ENCODE measurements around the gene PLCL2.

The PLCL2 gene

GRCh38 chr3:16918683-16919025 is 33.9 kb downstream of the PLCL2 start:
- Histone ChIP-seq H3K79me2 (ENCODE audit: control insufficient read depth, insufficient read depth, low read length, unreplicated experiment) (no peaks in the 10 kb centered on the region), H2AFZ (ENCODE audit: low read length, unreplicated experiment) (no peak overlapping the region), H3K4me3 (ENCODE audit: low read depth, low read length) (no peak overlapping the region), H3K4me1 (ENCODE audit: control insufficient read depth, insufficient read depth, low read length, unreplicated experiment) (peaks cover 32% of the 10 kb centered on the region), H3K27me3 (ENCODE audit: insufficient read depth, low read length) (no peaks in the 10 kb centered on the region), H3K36me3 (ENCODE audit: insufficient read depth, low read length) (no peaks in the 10 kb centered on the region), H3K27ac (ENCODE audit: low read depth, low read length) (no peak overlapping the region)

- peaks cover 4% of the 10 kb centered on the region for H3K79me2 ChIP-seq (ENCODE audit: control insufficient read depth, insufficient read depth, low read length, unreplicated experiment)
- no peak overlapping the region for H3K27ac ChIP-seq (ENCODE audit: low read depth, low read length)
- no peak overlapping the region for H2AFZ ChIP-seq (ENCODE audit: low read length, unreplicated experiment)
- no peaks in the 10 kb centered on the region for H3K27me3 ChIP-seq (ENCODE audit: insufficient read depth, low read length)
- H3K4me3 ChIP-seq (ENCODE audit: low read depth, low read length), result no peak overlapping the region
- H3K36me3 ChIP-seq (ENCODE audit: insufficient read depth, low read length), result peaks cover 3% of the 10 kb centered on the region; the same call in 1 of the 2 replicates
- H3K4me1 ChIP-seq (ENCODE audit: control insufficient read depth, insufficient read depth, low read length, unreplicated experiment), result peaks cover 6% of the 10 kb centered on the region
These were observed 38.4 kb downstream of the PLCL2 start for GRCh38 chr3:16923112-16923511.

GRCh38 chr3:16927485-16927884 is 42.7 kb downstream of the PLCL2 start:
- peaks cover under 1% of the 10 kb centered on the region for H3K4me1 ChIP-seq (ENCODE audit: control insufficient read depth, insufficient read depth, low read length, unreplicated experiment)
- no peak overlapping the region for H2AFZ ChIP-seq (ENCODE audit: low read length, unreplicated experiment)
- H3K27me3 ChIP-seq (ENCODE audit: insufficient read depth, low read length), result no peaks in the 10 kb centered on the region
- H3K79me2 ChIP-seq (ENCODE audit: control insufficient read depth, insufficient read depth, low read length, unreplicated experiment), result peaks cover 4% of the 10 kb centered on the region
- H3K27ac ChIP-seq (ENCODE audit: low read depth, low read length), result no peak overlapping the region
- H3K36me3 ChIP-seq (ENCODE audit: insufficient read depth, low read length), result peaks cover 3% of the 10 kb centered on the region; the same call in 1 of the 2 replicates
- H3K4me3 ChIP-seq (ENCODE audit: low read depth, low read length), result no peak overlapping the region

- peaks cover 3% of the 10 kb centered on the region; the same call in 1 of the 2 replicates for H3K36me3 ChIP-seq (ENCODE audit: insufficient read depth, low read length)
- H2AFZ ChIP-seq (ENCODE audit: low read length, unreplicated experiment), result no peak overlapping the region
- peaks cover 4% of the 10 kb centered on the region for H3K79me2 ChIP-seq (ENCODE audit: control insufficient read depth, insufficient read depth, low read length, unreplicated experiment)
- no peak overlapping the region for H3K4me3 ChIP-seq (ENCODE audit: low read depth, low read length)
- peaks cover 9% of the 10 kb centered on the region for H3K4me1 ChIP-seq (ENCODE audit: control insufficient read depth, insufficient read depth, low read length, unreplicated experiment)
- H3K27me3 ChIP-seq (ENCODE audit: insufficient read depth, low read length), result no peaks in the 10 kb centered on the region
- no peak overlapping the region for H3K27ac ChIP-seq (ENCODE audit: low read depth, low read length)
These were observed 43.8 kb downstream of the PLCL2 start for GRCh38 chr3:16928386-16929132.

GRCh38 chr3:16929311-16929710 is 44.6 kb downstream of the PLCL2 start:
- Histone ChIP-seq H3K36me3 (ENCODE audit: insufficient read depth, low read length) (peaks cover 3% of the 10 kb centered on the region; the same call in 1 of the 2 replicates), H3K27ac (ENCODE audit: low read depth, low read length) (no peak overlapping the region), H2AFZ (ENCODE audit: low read length, unreplicated experiment) (no peak overlapping the region), H3K27me3 (ENCODE audit: insufficient read depth, low read length) (no peaks in the 10 kb centered on the region), H3K4me3 (ENCODE audit: low read depth, low read length) (no peak overlapping the region), H3K79me2 (ENCODE audit: control insufficient read depth, insufficient read depth, low read length, unreplicated experiment) (peaks cover 4% of the 10 kb centered on the region), H3K4me1 (ENCODE audit: control insufficient read depth, insufficient read depth, low read length, unreplicated experiment) (peaks cover 9% of the 10 kb centered on the region)

DNA sequence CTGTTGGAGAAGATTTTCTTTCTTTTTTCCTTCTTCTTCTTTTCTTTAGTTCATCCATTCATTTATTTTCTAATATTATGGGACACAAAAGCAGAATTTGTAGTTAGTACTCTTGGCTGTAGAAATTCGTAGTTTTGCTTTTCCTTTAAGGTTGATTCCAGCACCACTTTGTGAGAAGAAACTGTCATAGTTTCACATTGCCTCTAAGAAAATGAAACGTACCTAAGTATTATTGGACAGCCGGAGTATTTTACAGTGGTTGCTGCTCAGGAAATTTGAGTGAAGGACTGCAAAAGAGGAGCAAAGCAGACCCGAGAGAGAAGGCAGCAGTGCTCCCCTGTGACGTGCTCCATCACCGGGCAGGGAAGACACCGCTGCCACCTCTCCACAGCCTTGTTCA is 48.1 kb downstream of the PLCL2 start:
- no peaks in the 10 kb centered on the region for H3K27me3 ChIP-seq (ENCODE audit: insufficient read depth, low read length)
- peaks cover 9% of the 10 kb centered on the region for H3K4me1 ChIP-seq (ENCODE audit: control insufficient read depth, insufficient read depth, low read length, unreplicated experiment)
- H3K36me3 ChIP-seq (ENCODE audit: insufficient read depth, low read length), result no peaks in the 10 kb centered on the region
- H2AFZ ChIP-seq (ENCODE audit: low read length, unreplicated experiment), result peak overlapping the region; percentile 45
- H3K27ac ChIP-seq (ENCODE audit: low read depth, low read length), result peak overlapping the region; percentile 6; the same call in 1 of the 2 replicates
- peaks cover 1% of the 10 kb centered on the region for H3K79me2 ChIP-seq (ENCODE audit: control insufficient read depth, insufficient read depth, low read length, unreplicated experiment)
- H3K4me3 ChIP-seq (ENCODE audit: low read depth, low read length), result peak overlapping the region; percentile 67

DNA sequence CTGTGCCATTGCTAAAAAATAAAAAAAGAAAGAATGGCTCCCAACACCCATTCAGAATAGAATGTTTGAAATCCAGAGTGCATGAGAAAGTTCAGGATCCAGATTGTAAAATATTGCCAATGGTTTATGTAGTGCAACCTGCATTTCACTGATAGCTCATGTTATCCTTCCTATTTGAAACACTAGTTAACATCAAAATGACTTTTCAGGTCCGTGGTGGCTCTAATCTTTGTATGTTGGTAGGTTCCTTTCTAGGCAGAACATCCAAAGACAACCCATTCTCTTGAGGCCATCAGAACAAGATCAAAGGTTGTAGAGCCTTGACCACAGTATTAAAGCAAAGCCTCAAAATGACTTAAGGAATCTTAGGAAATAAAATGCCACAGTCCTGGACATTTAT is 51.0 kb downstream of the PLCL2 start:
- H3K36me3 ChIP-seq (ENCODE audit: insufficient read depth, low read length), result no peaks in the 10 kb centered on the region
- no peaks in the 10 kb centered on the region for H3K79me2 ChIP-seq (ENCODE audit: control insufficient read depth, insufficient read depth, low read length, unreplicated experiment)
- no peak overlapping the region for H3K27ac ChIP-seq (ENCODE audit: low read depth, low read length)
- no peak overlapping the region for H3K4me3 ChIP-seq (ENCODE audit: low read depth, low read length)
- no peak overlapping the region for H2AFZ ChIP-seq (ENCODE audit: low read length, unreplicated experiment)
- peaks cover 9% of the 10 kb centered on the region for H3K4me1 ChIP-seq (ENCODE audit: control insufficient read depth, insufficient read depth, low read length, unreplicated experiment)
- H3K27me3 ChIP-seq (ENCODE audit: insufficient read depth, low read length), result no peaks in the 10 kb centered on the region

GRCh38 chr3:16936233-16936632 is 51.5 kb downstream of the PLCL2 start:
- Histone ChIP-seq H3K79me2 (ENCODE audit: control insufficient read depth, insufficient read depth, low read length, unreplicated experiment) (no peaks in the 10 kb centered on the region), H3K36me3 (ENCODE audit: insufficient read depth, low read length) (no peaks in the 10 kb centered on the region), H3K27me3 (ENCODE audit: insufficient read depth, low read length) (no peaks in the 10 kb centered on the region), H3K4me1 (ENCODE audit: control insufficient read depth, insufficient read depth, low read length, unreplicated experiment) (peaks cover 9% of the 10 kb centered on the region), H3K27ac (ENCODE audit: low read depth, low read length) (no peak overlapping the region), H3K4me3 (ENCODE audit: low read depth, low read length) (no peak overlapping the region), H2AFZ (ENCODE audit: low read length, unreplicated experiment) (no peak overlapping the region)

- Histone ChIP-seq H3K4me1 (ENCODE audit: control insufficient read depth, insufficient read depth, low read length, unreplicated experiment) (peaks cover 9% of the 10 kb centered on the region), H3K36me3 (ENCODE audit: insufficient read depth, low read length) (no peaks in the 10 kb centered on the region), H2AFZ (ENCODE audit: low read length, unreplicated experiment) (no peak overlapping the region), H3K4me3 (ENCODE audit: low read depth, low read length) (no peak overlapping the region), H3K27me3 (ENCODE audit: insufficient read depth, low read length) (no peaks in the 10 kb centered on the region), H3K79me2 (ENCODE audit: control insufficient read depth, insufficient read depth, low read length, unreplicated experiment) (no peaks in the 10 kb centered on the region), H3K27ac (ENCODE audit: low read depth, low read length) (no peak overlapping the region)
These were observed 52.0 kb downstream of the PLCL2 start for GRCh38 chr3:16936676-16937230.

DNA sequence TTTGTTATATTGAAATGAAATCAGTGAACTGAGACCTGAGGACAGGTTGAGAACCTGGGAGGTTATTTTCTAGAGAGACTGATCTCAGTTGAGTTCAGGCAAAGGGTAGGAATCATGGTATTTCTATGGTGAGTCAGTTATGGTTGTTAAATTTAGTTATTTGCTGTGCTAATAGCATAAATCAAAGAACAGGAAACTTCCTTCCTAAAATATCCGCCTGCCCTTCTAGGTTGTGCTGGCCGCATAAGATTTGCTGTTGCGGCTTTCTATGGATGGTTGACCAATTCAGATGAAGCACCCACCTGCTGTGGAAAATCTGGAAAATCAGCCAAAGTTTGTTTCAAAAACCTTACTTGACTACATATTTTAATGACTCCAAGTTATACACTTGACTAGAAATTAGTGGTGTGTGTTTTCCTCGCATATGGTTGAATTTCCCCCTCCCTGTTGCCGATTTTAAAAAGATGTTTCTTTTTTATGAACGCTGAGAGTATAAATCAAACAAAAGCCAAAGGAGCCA is 52.6 kb downstream of the PLCL2 start:
- no peak overlapping the region for H3K27ac ChIP-seq (ENCODE audit: low read depth, low read length)
- peaks cover 9% of the 10 kb centered on the region for H3K4me1 ChIP-seq (ENCODE audit: control insufficient read depth, insufficient read depth, low read length, unreplicated experiment)
- H3K27me3 ChIP-seq (ENCODE audit: insufficient read depth, low read length), result no peaks in the 10 kb centered on the region
- no peak overlapping the region for H3K4me3 ChIP-seq (ENCODE audit: low read depth, low read length)
- no peaks in the 10 kb centered on the region for H3K36me3 ChIP-seq (ENCODE audit: insufficient read depth, low read length)
- no peaks in the 10 kb centered on the region for H3K79me2 ChIP-seq (ENCODE audit: control insufficient read depth, insufficient read depth, low read length, unreplicated experiment)
- H2AFZ ChIP-seq (ENCODE audit: low read length, unreplicated experiment), result no peak overlapping the region
